Activated B cell treated with CpG ODN at 0.5 μM for 24 hours (primary cell): ENCODE measurements around the gene GIT1. TPM values are rescaled to one million over a fixed set of nuclear protein-coding genes. Genes with fewer than 3 reads are reported as not detected.

Experiments used
- ATAC-seq: fragments of 200-7000 bp; cut with Tn5 transposase; one replicate; pipeline ENCODE4 v1.10.0; 2021; ENCODE audit warnings: low read depth, mild to moderate bottlenecking, moderate library complexity
- CTCF ChIA-PET: fragments of 350-600 bp; sonication (Branson Sonifier 250); formaldehyde crosslinking; loops from one replicate; lab custom pipeline; 2021; ENCODE audit warnings: antibody characterized with exemption; lab: Charles Lee
- POLR2A ChIA-PET: fragments of 350-600 bp; sonication (Branson Sonifier 250); formaldehyde crosslinking; loops from one replicate; lab custom pipeline; 2021; ENCODE audit warnings: antibody characterized with exemption; lab: Charles Lee
- DNase-seq: peaks from one replicate; pipeline ENCODE4 v3.0.0; 2022
- H3K27ac Mint-ChIP-seq: one replicate; pipeline ENCODE4 v1.8.0; 2020; ENCODE audit warnings: mixed read lengths
- H3K27me3 Mint-ChIP-seq: one replicate; pipeline ENCODE4 v1.8.0; 2021; ENCODE audit warnings: mixed read lengths
- H3K36me3 Mint-ChIP-seq: one replicate; pipeline ENCODE4 v1.8.0; 2021; ENCODE audit warnings: low read depth, mixed read lengths
- H3K4me1 Mint-ChIP-seq: one replicate; pipeline ENCODE4 v1.8.0; 2021; ENCODE audit warnings: mixed read lengths
- H3K4me3 Mint-ChIP-seq: one replicate; pipeline ENCODE4 v1.8.0; 2020; ENCODE audit warnings: mild to moderate bottlenecking, mixed read lengths
- H3K9me3 Mint-ChIP-seq: one replicate; pipeline ENCODE4 v1.8.0; 2020; ENCODE audit warnings: mixed read lengths
- CTCF ChIP-seq: fragments of 200-600 bp; IDR thresholded peaks from one replicate; pipeline ENCODE4 v1.8.0; 2022; ENCODE audit warnings: antibody characterized with exemption, mild to moderate bottlenecking
- intact Hi-C: fragments of 100-400 bp; cut with micrococcal nuclease; formaldehyde crosslinking; loops from one replicate; pipeline ENCODE4 v1.15.1; 2024
- total RNA-seq: library from RNA; stranded (reverse); gene quantifications from 2 replicates; pipeline ENCODE4 v1.2.3, GENCODE V29; 2022

GIT1 gene
- total RNA-seq, 1 donor from 2014 or later, result 45.3 TPM

- intact Hi-C loops, result no loop called here
- no peak for ATAC-seq
- Mint-ChIP-seq H3K4me3 (no peak overlapping the region), H3K4me1 (no peaks in the 10 kb centered on the region), H3K27ac (no peak overlapping the region), H3K27me3 (no peaks in the 10 kb centered on the region), H3K36me3 (peaks cover 29% of the 10 kb centered on the region), H3K9me3 (no peaks in the 10 kb centered on the region)
- CTCF ChIA-PET, result no interaction called here
- no peak for TF ChIP-seq CTCF
- POLR2A ChIA-PET, result no interaction called here
- DNase-seq, result no peak
Observed at GRCh38 chr17:29546085-29546484, 43.4 kb downstream of the GIT1 start.

GRCh38 chr17:29544066-29544465 is 45.4 kb downstream of the GIT1 start:
- Mint-ChIP-seq H3K27ac (no peak overlapping the region), H3K4me1 (no peaks in the 10 kb centered on the region), H3K36me3 (peaks cover 40% of the 10 kb centered on the region), H3K27me3 (no peaks in the 10 kb centered on the region), H3K4me3 (no peak overlapping the region), H3K9me3 (no peaks in the 10 kb centered on the region)
- ChIA-PET CTCF (no interaction called here), POLR2A (no interaction called here)
- no peak for TF ChIP-seq CTCF
- intact Hi-C loops, result no loop called here
- no peak for DNase-seq
- ATAC-seq, result no peak

GRCh38 chr17:29533976-29534375 is 55.5 kb downstream of the GIT1 start:
- ATAC-seq, result no peak
- TF ChIP-seq CTCF, result no peak
- H3K4me1 Mint-ChIP-seq, result no peaks in the 10 kb centered on the region
- H3K36me3 Mint-ChIP-seq, result peaks cover 56% of the 10 kb centered on the region
- ChIA-PET POLR2A (no interaction called here), CTCF (interaction anchor here (0.7 to 4.6 kb wide), 5 partner anchors 33 to 385 kb away, joined by 3 to 61 read pairs (median 4); partner anchors contain the start of gene ABHD15)
- no peaks in the 10 kb centered on the region for H3K9me3 Mint-ChIP-seq
- intact Hi-C loops, result no loop called here
- no peaks in the 10 kb centered on the region for H3K27me3 Mint-ChIP-seq
- no peak overlapping the region for H3K27ac Mint-ChIP-seq
- H3K4me3 Mint-ChIP-seq, result no peak overlapping the region
- DNase-seq, result no peak

GRCh38 chr17:29526322-29526721 is 63.1 kb downstream of the GIT1 start:
- ChIA-PET CTCF (interaction anchor here (1.2 kb wide), 1 partner anchor 10 kb away, joined by 4 read pairs; no protein-coding TSS in a partner anchor), POLR2A (no interaction called here)
- peaks cover 62% of the 10 kb centered on the region for H3K36me3 Mint-ChIP-seq
- TF ChIP-seq CTCF, result no peak
- no peaks in the 10 kb centered on the region for H3K4me1 Mint-ChIP-seq
- no peaks in the 10 kb centered on the region for H3K9me3 Mint-ChIP-seq
- no peak overlapping the region for H3K4me3 Mint-ChIP-seq
- intact Hi-C loops, result no loop called here
- H3K27me3 Mint-ChIP-seq, result no peaks in the 10 kb centered on the region
- DNase-seq (no peak), ATAC-seq (no peak)
- H3K27ac Mint-ChIP-seq, result no peak overlapping the region

GRCh38 chr17:29524692-29525091 is 64.8 kb downstream of the GIT1 start:
- Mint-ChIP-seq H3K27me3 (no peaks in the 10 kb centered on the region), H3K4me3 (no peak overlapping the region), H3K27ac (no peak overlapping the region), H3K9me3 (no peaks in the 10 kb centered on the region), H3K36me3 (peaks cover 62% of the 10 kb centered on the region), H3K4me1 (no peaks in the 10 kb centered on the region)
- DNase-seq, result no peak
- ChIA-PET CTCF (interaction anchor here (1.6 kb wide), 1 partner anchor 12 kb away, joined by 7 read pairs; no protein-coding TSS in a partner anchor), POLR2A (no interaction called here)
- intact Hi-C loops, result no loop called here
- no peak for TF ChIP-seq CTCF
- no peak for ATAC-seq

Other genes starting within 250 kb of the GIT1 start
- gene TAOK1, start 199.3 kb downstream of the GIT1 start, total RNA-seq, result 55.1 and 55.5 TPM in 2 replicates
- 11.0 and 11.2 TPM in 2 replicates for gene ABHD15, start 22.6 kb downstream of the GIT1 start, total RNA-seq
- 65.1 and 71.2 TPM in 2 replicates for gene TP53I13, start 20.9 kb downstream of the GIT1 start, total RNA-seq
- 3.5 and 5.2 TPM in 2 replicates for gene ANKRD13B, start 3.5 kb upstream of the GIT1 start, total RNA-seq
- 4.1 and 5.1 TPM in 2 replicates for gene CORO6, start 33.3 kb upstream of the GIT1 start, total RNA-seq